PC-9 (cell line): ENCODE data around the gene KLHL18. TPM values are rescaled to one million over a fixed set of nuclear protein-coding genes. Genes with fewer than 3 reads are reported as not detected.

Experiments used
- BruUV-seq: library from RNA; stranded (reverse); fragments of 400-500 nt; replicated peaks from 2 replicates; lab custom pipeline; 2021; lab: Mats Ljungman, UMichigan
- CTCF ChIA-PET: fragments of 300-600 bp; sonication (Branson Sonifier 250); formaldehyde crosslinking; loops from one replicate; lab custom pipeline; 2022; ENCODE audit warnings: antibody characterized with exemption; lab: Charles Lee
- POLR2A ChIA-PET: fragments of 300-600 bp; sonication (Branson Sonifier 250); formaldehyde crosslinking; loops from one replicate; lab custom pipeline; 2022; ENCODE audit warnings: antibody characterized with exemption; ENCODE audit not compliant: unreplicated experiment; lab: Charles Lee
- DNase-seq, 2 experiments: peaks; one replicate each; pipeline versions ENCODE4 v3.0.0 to v3.0.0-alpha.2; 2015 to 2022; ENCODE audit warnings: mixed read lengths in 1 of 2
- H2AFZ ChIP-seq: fragments of 200-600 bp; sonication (generic); 2 replicates; pipeline ENCODE4 v1.8.1; 2017; ENCODE audit warnings: antibody characterized with exemption
- H3F3A ChIP-seq: fragments of 200-600 bp; sonication (generic); 2 replicates; pipeline ENCODE4 v1.8.1; 2017; ENCODE audit warnings: antibody characterized with exemption, mild to moderate bottlenecking, low read depth; ENCODE audit not compliant: insufficient read depth
- H3K27ac ChIP-seq: fragments of 200-600 bp; sonication (generic); 2 replicates; pipeline ENCODE4 v1.6.1; 2016; ENCODE audit warnings: mixed run types
- H3K27me3 ChIP-seq: fragments of 200-600 bp; sonication (generic); 2 replicates; pipeline ENCODE4 v1.6.1; 2016; ENCODE audit warnings: low read depth, mixed run types; ENCODE audit not compliant: insufficient read depth
- H3K36me3 ChIP-seq: fragments of 200-600 bp; sonication (generic); 2 replicates; pipeline ENCODE4 v1.6.1; 2016; ENCODE audit warnings: low read depth, mixed run types
- H3K4me1 ChIP-seq: fragments of 200-600 bp; sonication (generic); replicated peaks from 2 replicates; pipeline ENCODE4 v1.6.1; 2016; ENCODE audit warnings: mixed run types; ENCODE audit not compliant: insufficient read depth
- H3K4me2 ChIP-seq: fragments of 200-600 bp; sonication (generic); 2 replicates; pipeline ENCODE4 v1.6.1; 2017; ENCODE audit warnings: mixed run types
- H3K4me3 ChIP-seq: fragments of 200-600 bp; sonication (generic); 2 replicates; pipeline ENCODE4 v1.6.1; 2016; ENCODE audit warnings: mixed run types
- H3K79me2 ChIP-seq: fragments of 200-600 bp; sonication (generic); 2 replicates; pipeline ENCODE4 v1.6.1; 2017; ENCODE audit warnings: low read depth, mixed run types
- H3K9me2 ChIP-seq: fragments of 200-600 bp; sonication (generic); 2 replicates; pipeline ENCODE4 v1.8.1; 2017; ENCODE audit warnings: mild to moderate bottlenecking; ENCODE audit not compliant: insufficient read depth
- H3K9me3 ChIP-seq: fragments of 200-600 bp; sonication (generic); 2 replicates; pipeline ENCODE4 v1.8.1; 2016; ENCODE audit warnings: low read depth; ENCODE audit not compliant: insufficient read depth
- H4K20me1 ChIP-seq: fragments of 200-600 bp; sonication (generic); 2 replicates; pipeline ENCODE4 v1.8.1; 2017; ENCODE audit not compliant: insufficient read depth
- EZH2 ChIP-seq: fragments of 200-600 bp; sonication (generic); IDR thresholded peaks from 2 replicates; pipeline ENCODE4 v1.8.0; 2017; ENCODE audit warnings: antibody characterized with exemption, low read depth
- intact Hi-C: fragments of 100-400 bp; cut with micrococcal nuclease; formaldehyde crosslinking; loops from one replicate; pipeline ENCODE4 v1.10.0; 2022; ENCODE audit not compliant: unreplicated experiment
- total RNA-seq: library from RNA; stranded (reverse); gene quantifications from 2 replicates; pipeline ENCODE4 v1.2.3, GENCODE V29; 2021
- TF ChIP-seq, protein P1 (sequence below): fragments of 200-600 bp; sonication (generic); conservative IDR thresholded peaks from 2 replicates; pipeline ENCODE4 v1.6.1; 2017; ENCODE audit warnings: mixed run types, antibody characterized with exemption, mild to moderate bottlenecking, moderate library complexity

KLHL18 gene
- total RNA-seq, 1 experiment from 2014 or later: 16.0 TPM

- no peaks in the 10 kb centered on the region for H3K4me1 ChIP-seq
- H3K9me3 ChIP-seq: 0 out of 2 replicates have a peak, but pooled peaks cover 3% of the 10 kb centered on the region
- TF ChIP-seq, protein P1, sequence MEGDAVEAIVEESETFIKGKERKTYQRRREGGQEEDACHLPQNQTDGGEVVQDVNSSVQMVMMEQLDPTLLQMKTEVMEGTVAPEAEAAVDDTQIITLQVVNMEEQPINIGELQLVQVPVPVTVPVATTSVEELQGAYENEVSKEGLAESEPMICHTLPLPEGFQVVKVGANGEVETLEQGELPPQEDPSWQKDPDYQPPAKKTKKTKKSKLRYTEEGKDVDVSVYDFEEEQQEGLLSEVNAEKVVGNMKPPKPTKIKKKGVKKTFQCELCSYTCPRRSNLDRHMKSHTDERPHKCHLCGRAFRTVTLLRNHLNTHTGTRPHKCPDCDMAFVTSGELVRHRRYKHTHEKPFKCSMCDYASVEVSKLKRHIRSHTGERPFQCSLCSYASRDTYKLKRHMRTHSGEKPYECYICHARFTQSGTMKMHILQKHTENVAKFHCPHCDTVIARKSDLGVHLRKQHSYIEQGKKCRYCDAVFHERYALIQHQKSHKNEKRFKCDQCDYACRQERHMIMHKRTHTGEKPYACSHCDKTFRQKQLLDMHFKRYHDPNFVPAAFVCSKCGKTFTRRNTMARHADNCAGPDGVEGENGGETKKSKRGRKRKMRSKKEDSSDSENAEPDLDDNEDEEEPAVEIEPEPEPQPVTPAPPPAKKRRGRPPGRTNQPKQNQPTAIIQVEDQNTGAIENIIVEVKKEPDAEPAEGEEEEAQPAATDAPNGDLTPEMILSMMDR: no peak
- TF ChIP-seq EZH2: no peak
- no peaks in the 10 kb centered on the region for H3K79me2 ChIP-seq
- intact Hi-C loops: no loop called here
- no peak overlapping the region for H3K27ac ChIP-seq
- CTCF ChIA-PET: no interaction called here
- no peak for DNase-seq
- no peak overlapping the region for H2AFZ ChIP-seq
- no peaks in the 10 kb centered on the region for H3K36me3 ChIP-seq
- no peaks in the 10 kb centered on the region for H4K20me1 ChIP-seq
- H3K9me2 ChIP-seq: no peaks in the 10 kb centered on the region
- H3K27me3 ChIP-seq: no peaks in the 10 kb centered on the region
- BruUV-seq: no TSS peak
- POLR2A ChIA-PET: no interaction called here
- H3F3A ChIP-seq: no peaks in the 10 kb centered on the region
- H3K4me3 ChIP-seq: no peak overlapping the region
- H3K4me2 ChIP-seq: no peak overlapping the region
Observed at GRCh38 chr3:47295976-47296375, 13.2 kb downstream of the KLHL18 start.

- no peak overlapping the region for H3K4me2 ChIP-seq
- POLR2A ChIA-PET: interaction anchor here (0.6 kb wide), 1 partner anchor 128 kb away, joined by 7 read pairs; no protein-coding TSS in a partner anchor
- no peaks in the 10 kb centered on the region for H3K9me2 ChIP-seq
- H2AFZ ChIP-seq: no peak overlapping the region
- CTCF ChIA-PET: no interaction called here
- TF ChIP-seq, protein P1: no peak
- no peak for TF ChIP-seq EZH2
- H3K27ac ChIP-seq: no peak overlapping the region
- H3K27me3 ChIP-seq: no peaks in the 10 kb centered on the region
- no peaks in the 10 kb centered on the region for H4K20me1 ChIP-seq
- H3K79me2 ChIP-seq: no peaks in the 10 kb centered on the region
- intact Hi-C loops: no loop called here
- no peak overlapping the region for H3K4me3 ChIP-seq
- no peaks in the 10 kb centered on the region for H3F3A ChIP-seq
- H3K4me1 ChIP-seq: no peaks in the 10 kb centered on the region
- DNase-seq: no peak
- no TSS peak for BruUV-seq
- 0 out of 2 replicates have a peak, but pooled peaks cover 3% of the 10 kb centered on the region for H3K9me3 ChIP-seq
- no peaks in the 10 kb centered on the region for H3K36me3 ChIP-seq
Observed at GRCh38 chr3:47296562-47297302, 14.0 kb downstream of the KLHL18 start.

DNA sequence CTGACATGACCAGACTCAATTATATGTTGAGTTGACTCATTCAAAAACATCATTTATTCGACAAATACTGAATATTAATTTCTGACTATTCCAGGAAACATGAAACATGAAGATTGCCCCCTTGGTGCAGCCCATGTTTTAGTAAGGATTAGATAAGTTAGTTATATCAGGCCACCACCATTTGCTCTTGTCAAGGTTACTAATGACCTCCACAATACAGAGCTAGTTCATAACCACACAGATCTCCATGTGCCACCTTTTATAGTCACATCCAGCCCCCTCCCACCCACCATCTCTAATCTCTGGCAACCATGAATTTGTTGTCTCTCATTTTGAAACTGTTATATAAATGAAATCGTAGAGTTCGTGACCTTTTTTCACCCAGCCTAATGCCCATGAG lies 15.7 kb downstream of the KLHL18 start:
- 0 out of 2 replicates have a peak, but pooled peaks cover 3% of the 10 kb centered on the region for H3K9me3 ChIP-seq
- H3K36me3 ChIP-seq: no peaks in the 10 kb centered on the region
- H3K79me2 ChIP-seq: no peaks in the 10 kb centered on the region
- CTCF ChIA-PET: no interaction called here
- no peak overlapping the region for H3K4me3 ChIP-seq
- H3K27me3 ChIP-seq: no peaks in the 10 kb centered on the region
- H2AFZ ChIP-seq: no peak overlapping the region
- H3F3A ChIP-seq: no peaks in the 10 kb centered on the region
- H3K9me2 ChIP-seq: no peaks in the 10 kb centered on the region
- no peaks in the 10 kb centered on the region for H4K20me1 ChIP-seq
- no peak for DNase-seq
- intact Hi-C loops: no loop called here
- H3K4me1 ChIP-seq: no peaks in the 10 kb centered on the region
- no peak overlapping the region for H3K4me2 ChIP-seq
- H3K27ac ChIP-seq: no peak overlapping the region
- no TSS peak for BruUV-seq
- POLR2A ChIA-PET: interaction anchor here (0.7 kb wide), 1 partner anchor 98 kb away, joined by 6 read pairs; no protein-coding TSS in a partner anchor
- TF ChIP-seq EZH2: no peak
- TF ChIP-seq, protein P1: no peak
